ENCODE data around the gene WDFY3.

WDFY3 gene

GRCh38 chr4:84913176-84913575 is 53.3 kb downstream of the WDFY3 start:
- no peak for DNase-seq (ENCODE audit: low read depth in 1 of 2, low spot score in 1 of 2)

- DNase-seq (ENCODE audit: low read depth in 1 of 2, low spot score in 1 of 2), result no peak
These were observed 53.7 kb downstream of the WDFY3 start for GRCh38 chr4:84912741-84913140.

- no peak for DNase-seq (ENCODE audit: low read depth in 1 of 2, low spot score in 1 of 2)
These were observed 57.6 kb downstream of the WDFY3 start for GRCh38 chr4:84908876-84909275.

- no peak for DNase-seq (ENCODE audit: low read depth in 1 of 2, low spot score in 1 of 2)
These were observed 59.3 kb downstream of the WDFY3 start for GRCh38 chr4:84907145-84907544.

- no peak for DNase-seq (ENCODE audit: low read depth in 1 of 2, low spot score in 1 of 2)
These were observed 60.8 kb downstream of the WDFY3 start for GRCh38 chr4:84905646-84906045.

- DNase-seq (ENCODE audit: low read depth in 1 of 2, low spot score in 1 of 2), result no peak
These were observed 64.7 kb downstream of the WDFY3 start for GRCh38 chr4:84901740-84902281.

- DNase-seq (ENCODE audit: low read depth in 1 of 2, low spot score in 1 of 2), result no peak
These were observed 65.3 kb downstream of the WDFY3 start for GRCh38 chr4:84901173-84901572.

- DNase-seq (ENCODE audit: low read depth in 1 of 2, low spot score in 1 of 2), result no peak
These were observed 66.9 kb downstream of the WDFY3 start for GRCh38 chr4:84899616-84900015.

- DNase-seq (ENCODE audit: low read depth in 1 of 2, low spot score in 1 of 2), result no peak
These were observed 69.0 kb downstream of the WDFY3 start for GRCh38 chr4:84897516-84897915.

- DNase-seq (ENCODE audit: low read depth in 1 of 2, low spot score in 1 of 2), result no peak
These were observed 71.2 kb downstream of the WDFY3 start for GRCh38 chr4:84895283-84895682.

GRCh38 chr4:84894621-84895020 is 71.9 kb downstream of the WDFY3 start:
- no peak for DNase-seq (ENCODE audit: low read depth in 1 of 2, low spot score in 1 of 2)

- no peak for DNase-seq (ENCODE audit: low read depth in 1 of 2, low spot score in 1 of 2)
These were observed 73.5 kb downstream of the WDFY3 start for GRCh38 chr4:84892950-84893349.

GRCh38 chr4:84887824-84888223 is 78.7 kb downstream of the WDFY3 start:
- no peak for DNase-seq (ENCODE audit: low read depth in 1 of 2, low spot score in 1 of 2)

GRCh38 chr4:84879651-84880200 is 86.8 kb downstream of the WDFY3 start:
- DNase-seq (ENCODE audit: low read depth in 1 of 2, low spot score in 1 of 2), result no peak

- no peak for DNase-seq (ENCODE audit: low read depth in 1 of 2, low spot score in 1 of 2)
These were observed 87.9 kb downstream of the WDFY3 start for GRCh38 chr4:84878546-84878945.

GRCh38 chr4:84878090-84878489 is 88.4 kb downstream of the WDFY3 start:
- no peak for DNase-seq (ENCODE audit: low read depth in 1 of 2, low spot score in 1 of 2)

- DNase-seq (ENCODE audit: low read depth in 1 of 2, low spot score in 1 of 2), result no peak
These were observed 89.2 kb downstream of the WDFY3 start for GRCh38 chr4:84877051-84877833.

- no peak for DNase-seq (ENCODE audit: low read depth in 1 of 2, low spot score in 1 of 2)
These were observed 90.7 kb downstream of the WDFY3 start for GRCh38 chr4:84875636-84876371.

- no peak for DNase-seq (ENCODE audit: low read depth in 1 of 2, low spot score in 1 of 2)
These were observed 91.9 kb downstream of the WDFY3 start for GRCh38 chr4:84874619-84875018.

- no peak for DNase-seq (ENCODE audit: low read depth in 1 of 2, low spot score in 1 of 2)
These were observed 95.9 kb downstream of the WDFY3 start for GRCh38 chr4:84870398-84871163.

GRCh38 chr4:84866295-84866694 is 100.2 kb downstream of the WDFY3 start:
- no peak for DNase-seq (ENCODE audit: low read depth in 1 of 2, low spot score in 1 of 2)
